ENCODE data around the gene FOXB1.

The FOXB1 gene

DNA sequence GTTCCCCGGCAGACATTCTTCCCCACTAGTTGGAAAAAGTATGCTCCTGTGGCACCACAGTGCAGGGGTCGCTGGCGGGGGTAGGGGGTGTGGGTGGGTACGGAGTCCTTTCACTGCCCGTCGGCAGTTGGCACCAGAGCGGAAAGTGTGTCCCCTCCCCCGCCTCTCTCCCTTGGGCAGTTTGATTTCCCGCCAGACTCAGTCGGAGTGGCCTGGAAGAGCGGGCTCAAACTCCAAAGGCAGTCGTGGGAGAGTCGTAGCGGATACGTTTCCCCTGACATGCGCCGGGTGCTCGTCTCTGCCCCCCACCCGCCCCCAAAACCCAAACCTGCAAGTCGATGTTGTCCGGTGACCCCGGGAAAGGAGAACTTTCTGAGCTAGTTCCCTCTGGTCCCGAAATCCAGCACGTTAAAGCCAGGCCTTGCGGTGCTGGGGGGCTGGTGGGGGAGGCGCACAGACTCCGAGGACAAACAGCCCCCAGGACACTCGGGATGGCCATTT is 4.4 kb upstream of the FOXB1 start:
- no peak for DNase-seq

DNA sequence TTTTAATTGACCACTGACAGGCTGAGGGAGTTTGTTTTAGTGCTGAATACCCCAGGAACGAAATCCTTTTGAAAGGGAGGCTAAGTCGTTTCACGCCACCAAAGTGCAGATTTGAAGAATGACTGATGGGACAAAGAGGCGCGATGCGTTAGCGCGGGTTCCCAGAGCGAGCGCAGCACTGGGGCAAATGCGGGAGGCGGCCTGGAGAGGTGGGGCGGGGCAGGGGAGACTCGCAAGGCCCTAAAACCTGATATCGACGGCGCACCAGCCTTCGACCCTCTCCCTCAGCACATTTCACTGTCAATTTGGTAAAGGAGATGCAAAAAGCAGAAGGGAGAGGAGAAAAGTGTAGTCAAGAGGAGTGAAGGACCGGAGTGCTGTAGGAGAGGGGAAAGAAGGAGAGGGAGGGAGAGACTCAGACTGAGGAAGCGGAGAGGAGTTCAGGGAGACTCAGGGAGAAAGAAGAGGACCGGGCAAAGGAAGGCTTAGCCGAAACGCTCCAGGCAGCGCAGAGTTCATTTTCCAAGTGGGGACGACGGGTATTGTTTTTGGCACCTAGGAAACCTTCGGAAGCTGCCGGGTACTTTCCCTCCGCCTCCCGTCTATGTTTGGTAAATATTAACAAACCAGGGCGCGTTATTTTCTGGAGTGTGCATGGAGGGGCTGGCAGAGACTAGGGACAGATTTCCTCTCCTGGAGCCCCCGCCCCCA is 3.8 kb upstream of the FOXB1 start:
- DNase-seq = no peak

DNA sequence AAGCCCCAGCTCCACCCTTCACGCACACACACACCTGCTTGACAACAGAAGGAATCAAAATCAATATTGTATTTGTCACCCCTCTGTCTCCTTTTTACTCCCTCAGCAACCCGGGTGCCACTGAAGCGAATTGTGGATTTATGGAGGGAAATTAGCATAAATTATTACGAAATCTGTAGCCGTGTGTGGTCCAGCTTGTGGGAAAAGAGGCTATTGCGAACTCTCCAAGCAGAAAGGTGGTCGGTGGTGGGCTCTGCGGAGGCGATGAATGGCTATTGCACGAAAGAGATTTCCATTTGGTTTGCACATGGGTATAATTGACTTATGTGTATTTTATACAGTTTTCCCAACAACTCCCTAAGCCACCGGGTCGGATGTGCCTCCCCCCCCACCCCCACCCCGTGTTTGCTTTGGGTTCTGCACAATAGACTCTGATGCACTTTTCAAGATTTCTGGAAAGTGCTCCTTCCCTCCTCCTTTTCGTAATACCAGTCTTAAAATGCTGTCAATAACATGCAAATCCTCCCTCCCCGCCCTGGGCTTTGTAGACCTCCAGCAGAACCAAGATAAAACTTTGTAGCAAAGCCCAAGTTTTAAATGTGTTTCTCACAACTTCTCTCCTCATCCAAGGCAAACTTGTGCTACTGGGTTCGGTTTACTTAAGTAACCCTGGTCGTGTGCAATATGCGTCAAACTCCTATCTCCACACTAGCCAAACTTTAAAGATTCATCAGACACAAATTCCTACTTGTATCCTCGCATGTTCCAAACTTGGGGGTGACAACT is 3.1 kb upstream of the FOXB1 start:
- DNase-seq = no peak

DNA sequence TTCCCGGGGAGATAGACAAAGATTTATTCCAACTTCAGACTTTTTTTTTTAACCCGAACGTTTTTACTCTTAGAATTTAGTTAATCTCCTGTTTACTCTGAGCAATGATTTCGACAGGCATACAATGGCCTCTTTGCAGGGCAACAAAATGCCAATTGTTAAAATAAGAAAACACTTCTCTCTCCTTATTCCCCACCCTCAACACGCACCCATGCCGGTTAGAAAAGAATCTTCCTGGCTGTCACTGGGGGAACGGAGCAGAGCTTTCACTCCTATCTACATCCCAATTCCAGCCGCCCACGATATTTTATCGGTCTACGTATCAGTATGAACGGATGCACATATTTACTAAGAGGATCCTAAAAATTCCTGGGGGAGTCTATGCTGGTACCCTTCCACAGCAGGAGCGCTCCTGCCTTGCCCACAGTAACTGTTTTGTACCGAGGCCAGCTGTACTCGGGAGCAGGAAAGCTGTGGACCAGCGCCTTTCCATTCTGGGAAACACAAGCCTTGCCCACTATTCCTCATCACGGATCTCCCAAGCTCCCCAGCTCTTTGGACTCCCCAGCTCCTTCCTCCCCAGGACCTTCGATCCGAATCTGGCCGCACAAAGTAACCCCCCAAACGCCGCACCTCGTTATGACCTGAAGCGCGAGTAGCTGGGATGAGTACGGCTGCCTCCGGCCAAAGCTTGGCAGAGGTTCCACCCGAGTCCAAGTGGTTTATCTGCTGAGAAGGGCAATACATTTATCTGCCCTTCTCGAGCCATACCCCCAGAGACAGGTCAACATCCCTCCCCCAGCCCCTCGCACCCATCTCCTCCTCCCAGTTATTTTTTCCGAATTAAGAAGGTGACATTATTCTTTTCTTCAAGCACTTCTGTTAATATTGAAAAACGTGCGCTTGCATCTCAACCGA is 2.2 kb upstream of the FOXB1 start:
- DNase-seq = no peak

DNA sequence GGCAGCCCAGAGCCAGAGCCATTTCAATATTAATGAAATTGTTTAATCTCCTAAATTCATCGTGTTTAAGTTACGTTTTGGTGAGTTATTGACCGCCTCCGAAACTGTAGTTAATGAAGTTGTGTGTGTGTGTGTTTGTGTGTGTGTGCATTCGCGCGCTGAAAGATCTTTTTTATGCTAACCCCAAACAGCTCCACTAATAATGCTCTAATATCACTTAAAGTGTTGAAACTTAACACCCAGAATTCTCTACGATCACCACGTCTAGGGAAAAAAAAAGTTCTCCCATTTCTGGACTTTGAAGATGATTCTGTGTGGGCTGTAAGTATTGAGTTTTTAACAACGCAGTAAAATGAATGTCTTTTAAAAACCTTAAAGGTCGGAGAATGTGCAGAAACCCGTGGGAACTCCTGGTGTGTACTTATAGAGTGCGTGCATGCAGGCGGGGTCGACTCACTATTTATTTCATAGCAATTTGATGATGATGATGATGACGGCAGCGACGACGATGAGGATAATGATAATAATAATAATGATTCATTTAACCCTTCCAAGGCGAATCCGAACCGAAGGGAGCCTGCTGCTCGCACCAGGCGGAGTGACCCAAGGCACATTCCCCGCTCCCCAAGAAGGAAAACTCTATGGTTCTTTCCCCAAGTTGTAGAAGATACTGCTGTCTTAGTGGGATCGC is 1.4 kb upstream of the FOXB1 start:
- no peak for DNase-seq

DNA sequence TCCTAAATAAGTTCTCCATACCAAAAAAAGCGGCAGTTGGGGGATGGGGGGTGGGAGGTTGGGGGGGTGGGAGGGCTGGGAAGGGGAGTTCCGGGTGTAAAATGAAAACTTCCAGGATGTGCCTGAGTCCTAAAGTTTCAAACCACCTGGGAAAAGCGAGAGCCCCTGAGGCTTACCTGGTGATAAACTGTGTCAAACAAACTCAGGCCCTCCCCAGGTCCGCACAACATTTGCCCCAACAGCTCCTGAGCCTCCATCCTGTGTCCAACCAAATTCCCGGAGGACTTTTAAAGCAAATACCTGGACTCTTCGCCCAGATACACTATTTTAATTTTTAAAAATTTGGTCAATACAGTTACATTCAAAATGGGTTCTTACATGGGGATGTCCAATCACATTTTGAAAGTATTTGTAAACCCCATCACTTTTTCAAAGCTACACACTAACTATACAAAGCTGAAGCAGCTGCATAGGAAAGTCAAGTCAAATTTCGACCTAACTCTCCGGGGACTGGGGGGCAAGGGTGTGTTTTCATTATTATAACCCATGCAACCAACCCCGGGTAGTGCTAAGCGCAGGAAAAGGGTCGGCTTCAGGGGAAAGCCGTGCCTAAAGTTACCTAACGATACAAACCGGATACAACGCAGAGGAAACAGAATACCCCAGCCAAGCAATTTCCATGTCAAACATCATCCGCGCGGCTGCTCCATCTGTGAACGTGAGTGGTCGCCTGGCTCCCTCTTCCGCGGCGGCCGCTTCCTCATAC is 685 bp upstream of the FOXB1 start:
- no peak for DNase-seq

DNA sequence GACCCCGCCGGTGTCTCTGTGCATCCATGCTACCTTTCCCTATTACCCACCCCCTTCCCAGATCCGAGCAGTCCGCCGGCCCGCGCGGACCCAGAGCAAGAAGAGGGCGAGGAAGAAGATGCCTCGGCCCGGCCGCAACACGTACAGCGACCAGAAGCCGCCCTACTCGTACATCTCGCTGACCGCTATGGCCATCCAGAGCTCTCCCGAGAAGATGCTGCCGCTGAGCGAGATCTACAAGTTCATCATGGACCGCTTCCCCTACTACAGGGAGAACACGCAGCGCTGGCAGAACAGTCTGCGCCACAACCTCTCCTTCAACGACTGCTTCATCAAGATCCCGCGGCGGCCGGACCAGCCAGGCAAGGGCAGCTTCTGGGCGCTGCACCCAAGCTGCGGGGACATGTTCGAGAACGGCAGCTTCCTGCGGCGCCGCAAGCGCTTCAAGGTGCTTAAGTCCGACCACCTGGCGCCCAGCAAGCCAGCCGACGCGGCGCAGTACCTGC is 788 bp downstream of the FOXB1 start:
- no peak for DNase-seq

DNA sequence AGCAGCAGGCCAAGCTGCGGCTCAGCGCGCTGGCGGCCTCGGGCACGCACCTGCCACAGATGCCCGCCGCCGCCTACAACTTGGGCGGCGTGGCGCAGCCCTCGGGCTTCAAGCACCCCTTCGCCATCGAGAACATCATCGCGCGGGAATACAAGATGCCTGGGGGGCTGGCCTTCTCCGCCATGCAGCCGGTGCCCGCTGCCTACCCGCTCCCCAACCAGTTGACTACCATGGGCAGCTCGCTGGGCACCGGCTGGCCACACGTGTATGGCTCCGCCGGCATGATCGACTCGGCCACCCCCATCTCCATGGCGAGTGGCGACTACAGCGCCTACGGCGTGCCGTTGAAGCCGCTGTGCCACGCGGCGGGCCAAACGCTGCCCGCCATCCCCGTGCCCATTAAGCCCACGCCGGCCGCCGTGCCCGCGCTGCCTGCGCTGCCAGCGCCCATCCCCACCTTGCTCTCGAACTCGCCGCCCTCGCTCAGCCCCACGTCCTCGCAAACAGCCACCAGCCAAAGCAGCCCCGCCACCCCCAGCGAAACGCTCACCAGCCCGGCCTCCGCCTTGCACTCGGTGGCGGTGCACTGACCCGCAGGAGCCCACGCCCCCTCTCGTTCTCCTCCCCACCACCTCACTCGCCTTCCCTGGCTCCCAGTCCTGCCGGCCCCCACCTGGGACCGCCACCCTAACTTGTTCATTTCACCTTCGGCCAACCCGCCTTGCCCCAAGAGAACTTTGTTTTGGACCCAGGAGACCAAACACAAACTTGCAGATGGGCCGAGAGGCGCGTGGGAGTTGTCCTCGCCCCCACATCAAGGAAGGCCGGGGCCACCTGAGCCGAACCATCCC is 1.5 kb downstream of the FOXB1 start:
- no peak for DNase-seq

DNA sequence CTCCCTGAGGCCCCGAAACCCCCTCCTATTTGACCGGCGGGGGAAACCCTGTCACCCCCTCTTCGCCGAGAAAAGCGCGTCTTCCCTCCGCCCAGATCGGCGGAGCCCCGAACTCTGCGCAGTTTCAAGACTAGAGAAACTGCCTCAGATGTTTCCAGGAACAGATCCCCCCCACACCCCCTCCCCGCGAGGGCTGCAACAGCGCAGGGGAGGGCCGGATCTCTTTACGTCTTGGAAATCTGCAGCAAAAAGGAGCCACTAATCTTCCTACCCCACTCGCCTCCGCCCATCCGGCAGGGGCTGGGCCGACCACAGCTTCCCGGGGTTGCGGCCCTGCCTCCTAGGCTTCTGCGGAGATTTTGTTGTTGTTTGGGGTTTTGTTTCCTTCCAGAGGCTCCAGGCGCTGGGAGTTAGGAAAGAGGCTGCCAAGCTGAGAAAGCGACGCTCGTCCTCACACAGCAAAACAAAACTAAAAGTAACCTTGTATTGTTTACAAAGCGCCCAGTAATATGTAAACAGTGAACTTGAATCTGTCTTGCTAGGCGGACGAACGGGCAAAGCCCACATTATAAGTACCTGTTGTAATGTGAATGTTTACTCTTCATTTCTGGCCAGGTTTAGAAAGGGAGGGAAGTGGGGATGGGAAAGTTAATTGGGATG is 2.2 kb downstream of the FOXB1 start:
- no peak for DNase-seq

DNA sequence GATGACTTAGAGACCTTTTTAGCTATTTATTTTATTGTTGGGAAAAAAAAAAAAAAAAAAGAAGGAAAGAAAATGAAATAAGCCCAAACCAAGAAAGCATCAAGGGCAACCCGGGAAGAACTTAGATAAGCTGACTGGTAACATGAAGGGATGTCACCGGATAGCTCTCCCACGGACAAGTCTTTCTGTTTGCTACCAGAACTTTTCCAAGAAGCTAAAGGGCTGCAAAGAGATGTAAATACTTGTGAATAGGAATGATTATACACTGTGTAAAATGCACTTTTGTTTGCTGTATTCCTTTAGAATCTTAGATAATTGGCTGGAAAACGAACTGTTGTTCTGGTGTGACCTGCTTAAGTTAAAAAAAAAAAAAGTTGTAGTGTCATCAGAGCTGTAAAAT is 2.8 kb downstream of the FOXB1 start:
- no peak for DNase-seq

DNA sequence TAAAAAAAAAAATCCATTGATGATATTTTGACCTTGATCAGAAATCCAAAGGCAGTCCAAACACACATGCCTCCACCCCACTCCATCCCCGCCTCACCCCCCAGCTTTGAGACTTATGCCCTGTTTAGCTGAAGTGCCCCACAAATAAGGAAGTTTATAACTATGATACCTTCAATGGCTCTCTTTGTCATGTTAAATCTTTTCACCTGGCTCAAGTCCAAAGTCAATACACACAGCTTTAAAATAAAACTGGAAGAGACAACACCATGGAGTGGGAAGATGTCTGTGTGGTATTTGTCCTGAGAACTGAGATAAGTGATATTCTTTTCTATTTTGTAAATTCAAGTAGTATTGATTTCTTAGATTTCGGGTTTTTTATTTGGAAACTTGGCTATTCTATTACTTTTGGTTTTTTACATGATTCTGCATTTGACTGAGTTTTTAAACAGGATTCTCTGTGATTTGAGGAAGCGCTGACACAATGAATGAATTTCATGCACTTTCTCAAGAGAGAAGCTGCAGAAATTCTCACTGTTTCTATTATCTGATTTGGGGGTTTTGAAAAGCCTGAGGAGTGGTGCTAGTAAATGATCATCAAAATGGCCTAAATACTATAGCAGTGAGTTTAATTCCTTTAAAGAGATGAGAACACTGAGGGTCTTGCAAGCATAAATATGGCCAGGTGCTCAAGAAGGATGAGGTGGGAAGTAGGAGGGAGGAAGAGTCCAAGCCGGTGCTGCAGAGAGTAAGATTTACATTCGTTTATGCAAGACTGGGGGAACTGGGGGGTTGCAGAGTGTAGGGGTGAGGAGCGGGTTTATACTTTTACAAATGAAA is 5.2 kb downstream of the FOXB1 start:
- no peak for DNase-seq

DNA sequence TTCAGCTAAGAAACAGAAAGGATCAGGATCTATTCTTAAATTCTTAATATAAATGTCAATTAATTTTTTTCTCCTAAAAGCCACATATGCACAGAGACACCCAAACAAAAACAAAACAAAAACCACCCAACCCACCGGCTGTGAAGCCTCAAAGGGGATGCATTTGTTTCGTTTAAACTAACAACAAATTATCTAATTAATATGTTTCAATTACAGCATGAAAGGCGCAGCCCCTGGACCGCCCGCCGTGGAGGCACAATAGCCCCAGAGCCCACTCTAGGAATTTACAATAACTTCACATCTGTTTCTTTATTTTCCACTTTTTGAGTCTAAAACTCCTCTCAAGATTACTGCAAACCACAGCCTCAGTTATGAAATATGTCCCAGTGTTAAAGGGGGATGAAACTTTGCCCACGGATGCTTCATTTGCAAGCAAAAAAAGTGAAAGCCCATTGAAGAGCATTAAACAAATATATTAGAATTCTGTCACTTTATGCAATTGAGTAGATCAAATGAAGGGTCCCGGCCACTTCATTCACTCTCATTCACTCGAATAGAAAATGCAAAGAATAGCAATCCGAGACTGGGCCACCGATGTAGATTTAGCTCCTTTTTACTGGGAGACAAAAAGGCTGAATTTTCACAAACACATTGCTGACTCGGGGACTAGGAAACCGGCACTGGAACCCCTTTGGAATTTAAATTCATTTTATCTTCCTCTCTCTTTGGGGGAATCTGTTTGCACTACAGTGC is 6.0 kb downstream of the FOXB1 start:
- DNase-seq = no peak

DNA sequence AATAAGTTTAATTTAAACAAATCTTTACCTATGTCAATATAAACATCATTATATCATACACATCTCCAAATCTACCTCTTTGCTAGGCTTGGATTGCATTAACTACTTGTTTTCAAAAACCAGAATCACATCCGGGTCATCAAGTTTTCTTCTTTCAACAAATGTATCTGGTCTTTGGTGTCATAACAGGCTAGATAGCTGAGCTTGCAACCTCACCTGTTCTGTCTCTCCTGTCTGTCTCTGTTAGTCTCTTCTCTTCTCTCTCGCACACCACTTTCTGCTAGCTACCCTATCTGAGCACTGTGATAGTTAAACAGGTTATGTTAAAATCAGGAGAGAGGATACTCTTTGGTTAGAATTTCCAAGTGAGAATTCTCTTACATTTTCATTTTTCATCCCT is 6.7 kb downstream of the FOXB1 start:
- DNase-seq = no peak

DNA sequence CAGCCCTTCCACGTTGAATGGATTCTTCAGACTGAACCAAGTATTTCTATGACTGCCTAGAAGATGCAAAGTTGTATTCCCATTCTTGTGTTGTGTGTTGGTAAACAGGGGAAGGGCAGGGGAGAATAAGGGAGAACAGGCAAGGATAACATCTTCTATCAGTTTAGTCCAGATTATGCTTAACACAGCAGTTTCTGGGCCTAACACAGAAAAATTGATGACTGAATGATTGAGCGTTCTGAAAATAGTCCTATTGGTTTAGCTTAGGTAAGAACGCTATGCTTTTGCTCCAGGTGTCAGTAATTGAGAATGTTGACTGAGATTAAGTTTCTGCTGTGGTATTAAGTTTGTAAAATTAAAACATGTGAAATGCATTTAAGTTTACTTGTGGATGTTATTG is 8.6 kb downstream of the FOXB1 start:
- no peak for DNase-seq

DNA sequence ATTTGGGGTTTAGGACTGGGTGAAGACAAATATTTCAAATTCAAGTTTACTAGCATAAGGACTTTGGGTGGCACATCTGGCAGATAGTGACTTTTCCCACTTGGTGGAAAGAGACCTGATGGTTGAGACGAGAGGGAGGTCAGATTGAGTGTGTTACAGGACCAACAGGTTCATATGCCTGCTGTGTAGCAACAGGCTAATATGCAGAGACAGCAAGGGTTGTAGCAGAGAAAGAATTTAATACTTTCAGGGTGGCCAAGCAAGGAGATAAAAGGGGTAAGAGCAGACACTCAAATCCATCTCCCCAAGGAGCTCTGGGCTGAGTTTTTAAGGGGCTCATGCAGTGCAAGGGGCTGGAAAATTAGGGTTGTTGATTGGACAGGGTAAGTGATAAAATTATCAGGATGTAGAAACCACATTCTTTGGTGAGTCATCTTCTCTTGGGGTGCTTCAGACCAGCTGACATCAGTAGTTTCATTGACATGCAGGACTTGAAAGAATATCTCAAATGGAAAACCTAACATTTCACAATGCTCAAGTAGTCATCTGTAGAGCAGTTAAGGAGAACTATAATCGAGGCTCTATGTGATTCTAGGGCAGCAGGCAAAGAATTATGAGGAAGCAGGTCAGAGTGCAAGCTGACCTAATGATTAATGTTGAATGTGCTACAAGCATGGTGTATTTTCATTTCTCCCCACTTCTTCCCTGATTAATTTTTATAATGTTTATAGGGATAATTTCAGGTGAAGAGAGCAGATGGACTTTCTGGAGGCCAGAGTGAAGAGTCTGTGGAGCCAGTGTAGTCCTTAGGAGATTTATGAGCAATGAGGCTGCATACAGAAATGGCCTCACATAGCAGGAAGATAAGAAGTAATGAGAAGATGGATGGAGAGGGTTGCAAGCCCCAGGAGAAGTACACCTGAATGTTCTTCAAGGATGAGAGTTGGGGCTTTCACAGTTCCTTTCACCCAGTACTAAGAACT is 13.7 kb downstream of the FOXB1 start:
- peak; percentile 37 to 53 for DNase-seq

DNA sequence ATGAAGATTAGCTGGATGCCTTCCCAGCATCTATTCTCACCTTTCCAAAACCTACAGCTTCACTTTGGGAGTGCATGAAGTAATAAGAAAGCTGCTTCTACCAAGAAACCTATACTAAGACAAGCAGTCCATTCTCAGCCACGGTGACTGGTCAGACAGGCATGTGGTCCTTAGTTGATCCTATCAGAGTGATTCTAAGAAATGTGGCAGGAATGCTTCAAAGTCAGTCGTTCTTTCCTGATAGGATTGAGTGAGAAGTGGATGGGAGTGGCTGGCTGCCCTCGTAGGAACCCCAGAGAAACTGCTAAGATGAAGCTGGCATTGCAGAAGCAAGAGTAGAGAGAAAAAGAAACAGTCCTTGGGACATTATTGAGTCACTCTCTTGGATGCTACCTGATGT is 16.6 kb downstream of the FOXB1 start:
- no peak for DNase-seq
